Kidney (tissue), 14 donors: Measurements from ENCODE around the gene EMP3. TPM values are rescaled to one million over a fixed set of nuclear protein-coding genes. Genes with fewer than 3 reads are reported as not detected.
A peak's percentile ranks its signal among the peaks of the same experiment; 100 is the strongest.

Experiments used
- DNase-seq, 5 donors: peaks; one replicate each; pipeline ENCODE4 v3.0.0-alpha.2; 2013 to 2020
- FAIRE-seq: peaks from 2 replicates; lab custom pipeline; 2012; peaks lifted over from hg19 to GRCh38; lab: Jason Lieb, UNC
- H3K27ac ChIP-seq, 2 donors: one replicate each; pipeline ENCODE4 v1.7.0; 2013; ENCODE audit warnings: low read depth in 2 of 2, low read length in 2 of 2, inconsistent platforms in 1 of 2
- H3K27me3 ChIP-seq: one replicate; pipeline ENCODE4 v1.7.1; 2013; ENCODE audit warnings: low read length, inconsistent platforms; ENCODE audit not compliant: control insufficient read depth, insufficient read depth
- H3K36me3 ChIP-seq, 3 donors: one replicate each; pipeline versions ENCODE4 v1.7.0 to v1.7.1; 2013; ENCODE audit warnings: low read length in 3 of 3, control low read depth in 1 of 3, inconsistent platforms in 1 of 3; ENCODE audit not compliant: insufficient read depth in 3 of 3, control insufficient read depth in 2 of 3
- H3K4me1 ChIP-seq, 3 donors: one replicate each; pipeline versions ENCODE4 v1.7.0 to v1.7.1; 2013; ENCODE audit warnings: low read length in 3 of 3, inconsistent platforms in 1 of 3, low read depth in 1 of 3; ENCODE audit not compliant: control insufficient read depth in 2 of 3, insufficient read depth in 2 of 3
- H3K4me3 ChIP-seq, 3 donors: one replicate each; pipeline versions ENCODE4 v1.7.0 to v1.8.1; 2013; ENCODE audit warnings: low read length in 3 of 3, control low read depth in 1 of 3, inconsistent platforms in 1 of 3
- H3K9ac ChIP-seq, 3 donors: one replicate each; pipeline versions ENCODE4 v1.7.0 to v1.7.1; 2013; ENCODE audit warnings: low read length in 3 of 3, control low read depth in 1 of 3, inconsistent platforms in 1 of 3
- H3K9me3 ChIP-seq, 3 donors: one replicate each; pipeline versions ENCODE4 v1.7.0 to v1.7.1; 2013; ENCODE audit warnings: low read length in 3 of 3, control low read depth in 1 of 3, inconsistent platforms in 1 of 3; ENCODE audit not compliant: control insufficient read depth in 2 of 3, insufficient read depth in 1 of 3
- intact Hi-C: fragments of 100-400 bp; cut with DNase I; formaldehyde crosslinking; loops from one replicate; pipeline ENCODE4 v1.11.1; 2022
- polyA plus RNA-seq: library from polyadenylated mRNA; stranded (reverse); fragments of 350-450 nt; fragmentation: Illumina TruSeq; extraction: RNeasy Lipid Tissue Mini Kit (QIAGEN cat#74804); gene quantifications from one replicate; pipeline ENCODE4 v1.2.3, GENCODE V29; 2014; ENCODE audit warnings: low read depth, low replicate concordance; ENCODE audit not compliant: insufficient read depth
- total RNA-seq: library from RNA; stranded (reverse); fragmentation: NEBNext Ultra II Directional; extraction: Animal tissue kit (Norgen Biotek cat#: 25700); gene quantifications from one replicate; pipeline ENCODE4 v1.2.1, GENCODE V29; 2021
- TF ChIP-seq, protein P1 (sequence below): IDR thresholded peaks from 3 replicates; pipeline ENCODE4 v1.5.1; 2012; ENCODE audit warnings: mild to moderate bottlenecking, moderate library complexity, borderline replicate concordance; ENCODE audit not compliant: insufficient read depth; ENCODE audit errors: extremely low read depth
- donor health status: control.
- donor health status: control.
- donor health status: control.
- donor health status: control.
- donor health status: control.
- donor health status: DM: yes; HTN: yes; CAD: no.
- donor health status: Normal renal cell carcinoma (clear cell type).

Gene EMP3
- total and polyA plus RNA-seq, 2 donors from 2014 or later = 75.9 to 78.6 TPM

DNA sequence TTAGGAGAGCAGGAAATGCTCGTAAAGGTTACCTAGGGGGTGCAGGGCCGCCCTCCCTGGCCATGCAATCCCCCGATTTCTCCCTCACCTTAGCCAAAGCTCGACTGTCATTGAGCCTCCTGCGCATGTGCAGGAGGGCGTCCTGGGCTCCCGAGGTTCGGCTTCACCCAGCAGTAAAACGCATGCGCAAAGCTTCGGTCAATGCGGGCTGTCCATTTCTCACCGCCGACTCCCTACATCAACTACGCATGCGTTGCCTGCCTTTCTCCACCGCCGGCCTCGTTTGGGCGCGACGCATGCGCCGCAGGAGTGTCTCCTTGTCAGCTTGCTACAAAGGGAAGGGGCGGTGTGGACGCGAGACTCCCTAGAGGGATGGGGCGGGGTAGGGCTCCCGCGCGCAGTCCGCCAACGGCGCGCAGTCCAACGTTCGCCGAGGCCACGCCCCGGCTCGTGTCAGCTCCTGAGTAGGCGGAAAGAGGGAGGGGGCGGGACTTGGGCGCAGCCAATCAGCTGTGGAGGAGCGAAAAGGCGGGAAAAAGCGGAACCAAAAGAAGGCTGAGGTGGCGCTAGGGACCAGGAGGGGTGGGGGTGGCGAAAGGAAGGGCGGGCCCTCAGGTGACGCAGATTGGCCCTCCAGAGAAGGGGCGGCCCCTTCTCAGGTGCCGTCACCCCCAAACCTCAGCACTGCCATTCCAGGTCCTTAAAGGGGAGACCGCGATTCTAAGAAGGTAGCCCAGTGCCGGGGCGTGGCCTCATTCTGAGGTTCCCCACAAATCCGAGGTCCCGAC lies 38.7 kb downstream of the EMP3 start, which contains the start of the genes SYNGR4 and TMEM143:
Gene SYNGR4 (plus strand): TSS at position 558 of the 788 bp plus-strand sequence. CDS start 1,476 bp downstream, outside the sequence.
Gene TMEM143 (minus strand): TSS at position 131 of the 788 bp plus-strand sequence. CDS start 20 bp downstream, at position 111.
- Histone ChIP-seq H3K27ac (peak within 1 kb of the TSS; percentile 90 to 94), H3K9me3 (no peaks in the 10 kb centered on the region), H3K4me1 (peaks cover 0 to 7% (median 5%) of the 10 kb centered on the region in 3 donors), H3K27me3 (no peaks in the 10 kb centered on the region), H3K9ac (peak within 1 kb of the TSS; percentile 34 to 97 (median 82)), H3K4me3 (peak within 1 kb of the TSS; percentile 45 to 90 (median 82)), H3K36me3 (no peaks in the 10 kb centered on the region)
- DNase-seq (peak; percentile 100), FAIRE-seq (peak; percentile 95)
- intact Hi-C loops = no loop called here
- TF ChIP-seq, protein P1, sequence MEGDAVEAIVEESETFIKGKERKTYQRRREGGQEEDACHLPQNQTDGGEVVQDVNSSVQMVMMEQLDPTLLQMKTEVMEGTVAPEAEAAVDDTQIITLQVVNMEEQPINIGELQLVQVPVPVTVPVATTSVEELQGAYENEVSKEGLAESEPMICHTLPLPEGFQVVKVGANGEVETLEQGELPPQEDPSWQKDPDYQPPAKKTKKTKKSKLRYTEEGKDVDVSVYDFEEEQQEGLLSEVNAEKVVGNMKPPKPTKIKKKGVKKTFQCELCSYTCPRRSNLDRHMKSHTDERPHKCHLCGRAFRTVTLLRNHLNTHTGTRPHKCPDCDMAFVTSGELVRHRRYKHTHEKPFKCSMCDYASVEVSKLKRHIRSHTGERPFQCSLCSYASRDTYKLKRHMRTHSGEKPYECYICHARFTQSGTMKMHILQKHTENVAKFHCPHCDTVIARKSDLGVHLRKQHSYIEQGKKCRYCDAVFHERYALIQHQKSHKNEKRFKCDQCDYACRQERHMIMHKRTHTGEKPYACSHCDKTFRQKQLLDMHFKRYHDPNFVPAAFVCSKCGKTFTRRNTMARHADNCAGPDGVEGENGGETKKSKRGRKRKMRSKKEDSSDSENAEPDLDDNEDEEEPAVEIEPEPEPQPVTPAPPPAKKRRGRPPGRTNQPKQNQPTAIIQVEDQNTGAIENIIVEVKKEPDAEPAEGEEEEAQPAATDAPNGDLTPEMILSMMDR = peak; percentile 2

DNA sequence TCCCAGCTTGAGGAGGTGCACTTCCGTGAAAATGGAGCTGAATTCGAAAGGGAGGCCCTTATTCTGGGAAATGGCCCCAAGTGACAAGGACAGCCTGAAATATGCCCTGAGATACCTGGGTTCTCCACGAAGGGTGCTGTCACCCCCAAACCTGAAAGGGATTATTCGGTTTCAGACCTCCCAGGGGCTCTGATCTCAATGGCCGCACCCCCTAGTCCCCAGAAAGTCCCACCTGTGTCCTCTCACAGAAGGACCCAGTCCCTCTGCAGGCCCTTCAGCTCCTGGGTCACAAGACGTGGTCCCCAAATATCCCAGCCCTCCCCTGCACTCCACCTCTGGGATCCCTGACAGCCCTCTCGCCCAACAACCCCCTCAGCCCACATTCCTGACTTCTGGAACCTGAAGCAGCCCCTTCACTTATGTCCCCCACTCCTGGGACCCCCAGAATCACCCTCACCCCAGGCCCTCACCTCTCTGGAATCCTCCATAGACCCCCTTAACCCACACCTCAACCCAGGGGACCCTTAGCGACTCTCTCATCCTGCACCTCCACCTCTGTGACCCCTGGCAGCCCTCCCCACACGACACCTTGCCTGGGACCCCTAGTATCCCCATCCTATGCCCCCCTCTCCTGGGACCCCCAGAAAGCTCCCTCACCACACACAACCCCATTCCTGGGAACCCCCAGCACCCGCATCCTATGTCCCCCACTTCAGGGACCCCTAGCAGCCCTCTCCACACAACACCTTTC lies 39.4 kb downstream of the EMP3 start:
- Histone ChIP-seq H3K9ac (peak overlapping the region in 2 of 3 donors; percentile 29 to 55), H3K27ac (peak overlapping the region; percentile 33 to 94), H3K4me3 (peak overlapping the region in 1 of 3 donors; percentile 41), H3K36me3 (no peaks in the 10 kb centered on the region), H3K4me1 (peaks cover 0 to 12% (median 5%) of the 10 kb centered on the region in 3 donors), H3K9me3 (no peaks in the 10 kb centered on the region), H3K27me3 (no peaks in the 10 kb centered on the region)
- DNase-seq = peak in 1 of 5 donors; percentile 82
- intact Hi-C loops = no loop called here
- TF ChIP-seq, protein P1 = no peak
- no peak for FAIRE-seq

DNA sequence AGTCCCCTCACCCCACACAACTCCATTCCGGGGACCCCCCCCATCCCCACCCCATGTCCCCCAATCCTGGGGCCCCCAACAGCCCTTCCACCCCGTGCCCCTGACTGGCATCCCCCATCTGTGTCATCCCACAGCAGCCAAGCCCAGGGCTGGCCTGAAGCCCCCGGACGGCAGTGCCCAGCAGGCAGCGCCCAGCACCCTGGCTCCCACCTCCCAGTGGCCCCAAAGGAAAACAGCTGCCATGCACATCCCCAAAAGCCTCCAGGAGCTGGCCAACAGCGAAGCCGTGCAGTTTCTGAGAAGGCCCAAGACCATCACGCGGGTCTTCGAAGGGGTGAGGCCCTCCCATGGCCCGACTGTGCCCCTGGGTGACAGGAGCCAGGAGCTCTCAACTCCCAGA lies 40.2 kb downstream of the EMP3 start:
- H3K27me3 ChIP-seq = no peaks in the 10 kb centered on the region
- no peak for FAIRE-seq
- peak in 1 of 5 donors; percentile 73 for DNase-seq
- intact Hi-C loops = no loop called here
- H3K4me1 ChIP-seq = peaks cover 0 to 12% (median 5%) of the 10 kb centered on the region in 3 donors
- H3K4me3 ChIP-seq = no peak overlapping the region
- no peak overlapping the region for H3K27ac ChIP-seq
- H3K9me3 ChIP-seq = no peaks in the 10 kb centered on the region
- TF ChIP-seq, protein P1 = no peak
- no peak overlapping the region for H3K9ac ChIP-seq
- H3K36me3 ChIP-seq = no peaks in the 10 kb centered on the region
